ENCODE data around the gene CACNA2D3.

The CACNA2D3 gene

GRCh38 chr3:54543446-54543845 is 421.1 kb downstream of the CACNA2D3 start:
- no peak for DNase-seq

- DNase-seq: no peak
Measured at GRCh38 chr3:54547051-54547450, 424.7 kb downstream of the CACNA2D3 start.

- no peak for DNase-seq
Measured at GRCh38 chr3:54547846-54548245, 425.5 kb downstream of the CACNA2D3 start.

GRCh38 chr3:54549607-54550220 is 427.4 kb downstream of the CACNA2D3 start:
- peak; percentile 1 for DNase-seq

GRCh38 chr3:54550221-54550977 is 428.0 kb downstream of the CACNA2D3 start:
- peak; percentile 6 for DNase-seq

- DNase-seq: no peak
Measured at GRCh38 chr3:54556630-54557029, 434.3 kb downstream of the CACNA2D3 start.

- DNase-seq: peak; percentile 4
Measured at GRCh38 chr3:54557538-54558428, 435.4 kb downstream of the CACNA2D3 start.

GRCh38 chr3:54563501-54564200 is 441.3 kb downstream of the CACNA2D3 start:
- DNase-seq: peak; percentile 37

GRCh38 chr3:54564374-54564925 is 442.1 kb downstream of the CACNA2D3 start:
- DNase-seq: no peak

- DNase-seq: no peak
Measured at GRCh38 chr3:54565956-54566355, 443.6 kb downstream of the CACNA2D3 start.

GRCh38 chr3:54567949-54568348 is 445.6 kb downstream of the CACNA2D3 start:
- DNase-seq: no peak

GRCh38 chr3:54570008-54570407 is 447.7 kb downstream of the CACNA2D3 start:
- DNase-seq: no peak

- DNase-seq: no peak
Measured at GRCh38 chr3:54572197-54572895, 450.0 kb downstream of the CACNA2D3 start.

- DNase-seq: no peak
Measured at GRCh38 chr3:54573858-54574257, 451.5 kb downstream of the CACNA2D3 start.

GRCh38 chr3:54574906-54575617 is 452.7 kb downstream of the CACNA2D3 start:
- DNase-seq: no peak

GRCh38 chr3:54575618-54575960 is 453.2 kb downstream of the CACNA2D3 start:
- no peak for DNase-seq

GRCh38 chr3:54577313-54577712 is 455.0 kb downstream of the CACNA2D3 start:
- no peak for DNase-seq

- DNase-seq: no peak
Measured at GRCh38 chr3:54578417-54578816, 456.1 kb downstream of the CACNA2D3 start.

GRCh38 chr3:54580453-54580852 is 458.1 kb downstream of the CACNA2D3 start:
- DNase-seq: no peak

GRCh38 chr3:54582424-54582823 is 460.1 kb downstream of the CACNA2D3 start:
- no peak for DNase-seq

- DNase-seq: no peak
Measured at GRCh38 chr3:54591157-54591556, 468.8 kb downstream of the CACNA2D3 start.
